ENCODE data around the gene HSBP1. TPM values are rescaled to one million over a fixed set of nuclear protein-coding genes. Genes with fewer than 3 reads are reported as not detected.

HSBP1 gene
- total RNA-seq, 6 donors from 2014 or later = 17.5 to 106 (median 39.4) TPM

- Histone ChIP-seq H3K36me3 (no peaks in the 10 kb centered on the region), H3K4me1 (peaks cover 0 to 5% (median under 1%) of the 10 kb centered on the region in 4 donors), H3K27ac (no peak overlapping the region), H3K27me3 (no peaks in the 10 kb centered on the region), H3K4me3 (no peak overlapping the region), H3K9me3 (no peaks in the 10 kb centered on the region)
- no peak for ATAC-seq (ENCODE audit: low FRiP score in 2 of 2)
- WGBS, 2 donors = 52 to 67% methylated on average over 5 of the region's 5 CpGs
- TF ChIP-seq EP300 (IDR thresholded peaks at IDR 0.05) (no peak), POLR2A (IDR thresholded peaks at IDR 0.05) (no peak), POLR2AphosphoS5 (IDR thresholded peaks at IDR 0.05) (no peak), CTCF (IDR thresholded peaks at IDR 0.05) (no peak)
- DNase-seq = no peak
Measured at GRCh38 chr16:83831456-83831987, 23.7 kb downstream of the HSBP1 start.

- ATAC-seq (ENCODE audit: low FRiP score in 2 of 2) (no peak), DNase-seq (no peak)
- H3K27ac ChIP-seq = no peak overlapping the region
- WGBS, 2 donors = 94 to 97% methylated on average over 2 of the region's 2 CpGs
- H3K4me1 ChIP-seq = peaks cover 0 to 5% (median 0%) of the 10 kb centered on the region in 4 donors
- H3K4me3 ChIP-seq = no peak overlapping the region
- TF ChIP-seq POLR2A (IDR thresholded peaks at IDR 0.05) = no peak
- no peak for TF ChIP-seq CTCF (IDR thresholded peaks at IDR 0.05)
- no peak for TF ChIP-seq EP300 (IDR thresholded peaks at IDR 0.05)
- TF ChIP-seq POLR2AphosphoS5 (IDR thresholded peaks at IDR 0.05) = no peak
- H3K36me3 ChIP-seq = no peaks in the 10 kb centered on the region
- H3K27me3 ChIP-seq = no peaks in the 10 kb centered on the region
- no peaks in the 10 kb centered on the region for H3K9me3 ChIP-seq
Measured at GRCh38 chr16:83833921-83834320, 26.1 kb downstream of the HSBP1 start.

GRCh38 chr16:83835586-83836566, 28.1 kb downstream of the HSBP1 start:
- no peaks in the 10 kb centered on the region for H3K27me3 ChIP-seq
- 56 to 63% methylated on average over 10 of the region's 10 CpGs for WGBS, 2 donors
- H3K27ac ChIP-seq = no peak overlapping the region
- no peaks in the 10 kb centered on the region for H3K9me3 ChIP-seq
- no peak for ATAC-seq (ENCODE audit: low FRiP score in 2 of 2)
- no peak for TF ChIP-seq CTCF (IDR thresholded peaks at IDR 0.05)
- no peak for TF ChIP-seq EP300 (IDR thresholded peaks at IDR 0.05)
- no peak for TF ChIP-seq POLR2A (IDR thresholded peaks at IDR 0.05)
- TF ChIP-seq POLR2AphosphoS5 (IDR thresholded peaks at IDR 0.05) = no peak
- no peak overlapping the region for H3K4me3 ChIP-seq
- no peaks in the 10 kb centered on the region for H3K36me3 ChIP-seq
- DNase-seq = no peak
- peaks cover 0 to 5% (median 0%) of the 10 kb centered on the region in 4 donors for H3K4me1 ChIP-seq

- Histone ChIP-seq H3K27ac (no peak overlapping the region), H3K9me3 (no peaks in the 10 kb centered on the region), H3K36me3 (no peaks in the 10 kb centered on the region), H3K4me1 (peaks cover 0 to 5% (median 0%) of the 10 kb centered on the region in 4 donors), H3K27me3 (no peaks in the 10 kb centered on the region), H3K4me3 (no peak overlapping the region)
- WGBS, 2 donors = 85 to 97% methylated on average over 4 of the region's 4 CpGs
- TF ChIP-seq EP300 (IDR thresholded peaks at IDR 0.05) (no peak), POLR2AphosphoS5 (IDR thresholded peaks at IDR 0.05) (no peak), POLR2A (IDR thresholded peaks at IDR 0.05) (no peak), CTCF (IDR thresholded peaks at IDR 0.05) (no peak)
- no peak for DNase-seq
- no peak for ATAC-seq (ENCODE audit: low FRiP score in 2 of 2)
Measured at GRCh38 chr16:83837566-83837965, 29.8 kb downstream of the HSBP1 start.
